Measurements from ENCODE around the gene MACROD1. TPM values are rescaled to one million over a fixed set of nuclear protein-coding genes. Genes with fewer than 3 reads are reported as not detected.

Gene MACROD1
- total RNA-seq, 1 donor from 2014 or later: 61.4 TPM

DNA sequence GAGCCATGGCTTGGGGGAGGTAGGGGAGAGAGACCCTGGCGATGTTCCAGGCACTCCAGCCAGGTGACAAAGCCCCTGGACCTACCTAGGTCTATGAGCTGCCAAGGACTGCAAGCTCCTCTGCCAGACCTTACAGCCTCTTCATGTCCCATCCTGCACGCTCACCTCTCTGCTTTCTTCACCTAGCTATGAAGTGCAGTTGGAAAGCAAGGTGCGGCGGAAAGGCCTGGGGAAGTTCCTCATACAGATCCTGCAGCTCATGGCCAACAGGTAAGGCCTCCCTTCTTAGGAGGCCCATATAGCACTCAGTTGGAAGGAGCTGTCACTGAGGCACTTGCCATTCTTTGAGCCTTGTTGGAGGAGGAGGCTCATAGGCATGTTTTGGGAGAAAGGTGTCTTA is 213.3 kb downstream of the MACROD1 start:
- DNase-seq (ENCODE audit: extremely low spot score in 2 of 2): no peak
- Histone ChIP-seq H3K9me3 (no peaks in the 10 kb centered on the region), H3K27ac (no peak overlapping the region), H3K4me1 (peaks cover 19% of the 10 kb centered on the region), H3K36me3 (peaks cover 0 to 23% of the 10 kb centered on the region in 2 donors), H3K4me3 (no peak overlapping the region), H3K27me3 (no peaks in the 10 kb centered on the region)
- intact Hi-C loops (cut with DNase I): no loop called here
- TF ChIP-seq, protein P1, sequence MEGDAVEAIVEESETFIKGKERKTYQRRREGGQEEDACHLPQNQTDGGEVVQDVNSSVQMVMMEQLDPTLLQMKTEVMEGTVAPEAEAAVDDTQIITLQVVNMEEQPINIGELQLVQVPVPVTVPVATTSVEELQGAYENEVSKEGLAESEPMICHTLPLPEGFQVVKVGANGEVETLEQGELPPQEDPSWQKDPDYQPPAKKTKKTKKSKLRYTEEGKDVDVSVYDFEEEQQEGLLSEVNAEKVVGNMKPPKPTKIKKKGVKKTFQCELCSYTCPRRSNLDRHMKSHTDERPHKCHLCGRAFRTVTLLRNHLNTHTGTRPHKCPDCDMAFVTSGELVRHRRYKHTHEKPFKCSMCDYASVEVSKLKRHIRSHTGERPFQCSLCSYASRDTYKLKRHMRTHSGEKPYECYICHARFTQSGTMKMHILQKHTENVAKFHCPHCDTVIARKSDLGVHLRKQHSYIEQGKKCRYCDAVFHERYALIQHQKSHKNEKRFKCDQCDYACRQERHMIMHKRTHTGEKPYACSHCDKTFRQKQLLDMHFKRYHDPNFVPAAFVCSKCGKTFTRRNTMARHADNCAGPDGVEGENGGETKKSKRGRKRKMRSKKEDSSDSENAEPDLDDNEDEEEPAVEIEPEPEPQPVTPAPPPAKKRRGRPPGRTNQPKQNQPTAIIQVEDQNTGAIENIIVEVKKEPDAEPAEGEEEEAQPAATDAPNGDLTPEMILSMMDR (IDR thresholded peaks at IDR 0.05): no peak
- no peak for TF ChIP-seq POLR2AphosphoS5 (IDR thresholded peaks at IDR 0.05; ENCODE audit: insufficient read depth in 1 of 2, low read depth in 1 of 2)
- no peak for TF ChIP-seq POLR2A (IDR thresholded peaks at IDR 0.05)

DNA sequence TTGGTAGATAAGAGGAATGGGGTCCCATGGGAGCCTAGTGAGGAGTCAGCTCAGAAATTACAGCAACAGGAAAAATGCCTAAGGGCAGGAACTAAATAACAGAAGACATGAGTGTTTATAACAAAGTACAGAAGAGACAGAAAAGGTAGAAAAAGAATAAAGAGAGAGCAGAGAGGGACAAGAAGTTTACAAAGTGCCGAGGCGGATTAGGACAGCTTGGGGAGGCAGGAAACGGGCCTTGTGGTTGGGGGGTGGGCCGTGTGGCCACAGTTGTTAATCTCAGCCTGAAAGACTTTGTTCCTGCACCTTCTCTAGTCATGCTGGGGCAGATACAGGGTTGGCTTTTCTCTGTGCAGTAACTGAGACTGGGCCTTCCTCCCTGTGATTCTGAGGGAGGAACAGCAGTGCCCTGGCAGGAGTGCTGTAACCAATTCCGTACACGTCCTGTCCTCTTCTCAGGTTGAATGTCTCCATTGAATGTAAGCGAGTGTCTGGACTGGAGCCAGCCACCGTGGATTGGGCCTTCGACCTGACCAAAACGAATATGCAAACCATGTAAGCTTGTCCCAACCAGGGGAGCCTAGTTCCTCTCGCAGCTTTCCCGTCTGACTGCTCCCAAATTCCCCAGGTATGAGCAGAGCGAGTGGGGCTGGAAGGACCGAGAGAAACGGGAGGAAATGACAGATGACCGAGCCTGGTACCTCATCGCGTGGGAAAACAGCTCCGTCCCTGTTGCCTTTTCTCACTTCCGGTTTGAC is 214.0 kb downstream of the MACROD1 start:
- Histone ChIP-seq H3K4me3 (no peak overlapping the region), H3K4me1 (peaks cover 19% of the 10 kb centered on the region), H3K27me3 (no peaks in the 10 kb centered on the region), H3K36me3 (peaks cover 0 to 23% of the 10 kb centered on the region in 2 donors), H3K9me3 (no peaks in the 10 kb centered on the region), H3K27ac (peak overlapping the region; percentile 27)
- intact Hi-C loops (cut with DNase I): no loop called here
- TF ChIP-seq, protein P1 (IDR thresholded peaks at IDR 0.05): no peak
- TF ChIP-seq POLR2A (IDR thresholded peaks at IDR 0.05) (no peak), POLR2AphosphoS5 (IDR thresholded peaks at IDR 0.05; ENCODE audit: insufficient read depth in 1 of 2, low read depth in 1 of 2) (no peak)
- DNase-seq (ENCODE audit: extremely low spot score in 2 of 2): no peak

Small RNA genes within 50 kb of the gene (small RNA-seq; reads per million reads assigned to genes)
- gene RNU6-45P: not detected

Other genes with a start within 250 kb of the MACROD1 start
- not detected for gene RCOR2, start 248.9 kb downstream of the MACROD1 start, total RNA-seq
- gene NAA40, start 227.1 kb downstream of the MACROD1 start, total RNA-seq: 7.1 TPM
- gene COX8A, start 191.5 kb downstream of the MACROD1 start, total RNA-seq: 383 TPM
- gene OTUB1, start 179.7 kb downstream of the MACROD1 start, total RNA-seq: 85.0 TPM
- 0.49 TPM for gene FLRT1, start 130.2 kb downstream of the MACROD1 start, total RNA-seq
- gene STIP1, start 20.1 kb upstream of the MACROD1 start, total RNA-seq: 91.3 TPM
- gene FERMT3, start 40.6 kb upstream of the MACROD1 start, total RNA-seq: 24.3 TPM
- 27.7 TPM for gene TRPT1, start 60.1 kb upstream of the MACROD1 start, total RNA-seq
- gene NUDT22, start 60.2 kb upstream of the MACROD1 start, total RNA-seq: 38.8 TPM
- gene DNAJC4, start 64.4 kb upstream of the MACROD1 start, total RNA-seq: 43.7 TPM
- gene VEGFB, start 68.5 kb upstream of the MACROD1 start, total RNA-seq: 44.9 TPM
- gene FKBP2, start 75.0 kb upstream of the MACROD1 start, total RNA-seq: 66.0 TPM
- gene PPP1R14B, start 80.8 kb upstream of the MACROD1 start, total RNA-seq: 85.2 TPM
- 33.1 TPM for gene PLCB3, start 85.4 kb upstream of the MACROD1 start, total RNA-seq
- gene BAD, start 118.6 kb upstream of the MACROD1 start, total RNA-seq: 83.5 TPM
- 20.6 TPM for gene GPR137, start 119.7 kb upstream of the MACROD1 start, total RNA-seq
- gene KCNK4, start 125.2 kb upstream of the MACROD1 start, total RNA-seq: 0.98 TPM
- not detected for gene CATSPERZ, start 134.2 kb upstream of the MACROD1 start, total RNA-seq
- 44.4 TPM for gene ESRRA, start 139.4 kb upstream of the MACROD1 start, total RNA-seq
- 195 TPM for gene TRMT112, start 151.4 kb upstream of the MACROD1 start, total RNA-seq
- 229 TPM for gene PRDX5, start 152.0 kb upstream of the MACROD1 start, total RNA-seq
- 7.9 TPM for gene CCDC88B, start 174.1 kb upstream of the MACROD1 start, total RNA-seq
- gene RPS6KA4, start 193.0 kb upstream of the MACROD1 start, total RNA-seq: 39.3 TPM